ENCODE data around the gene FSCN2. TPM values are rescaled to one million over a fixed set of nuclear protein-coding genes. Genes with fewer than 3 reads are reported as not detected.

Gene FSCN2
- total RNA-seq, 1 experiment from 2014 or later, result 1.6 TPM

DNA sequence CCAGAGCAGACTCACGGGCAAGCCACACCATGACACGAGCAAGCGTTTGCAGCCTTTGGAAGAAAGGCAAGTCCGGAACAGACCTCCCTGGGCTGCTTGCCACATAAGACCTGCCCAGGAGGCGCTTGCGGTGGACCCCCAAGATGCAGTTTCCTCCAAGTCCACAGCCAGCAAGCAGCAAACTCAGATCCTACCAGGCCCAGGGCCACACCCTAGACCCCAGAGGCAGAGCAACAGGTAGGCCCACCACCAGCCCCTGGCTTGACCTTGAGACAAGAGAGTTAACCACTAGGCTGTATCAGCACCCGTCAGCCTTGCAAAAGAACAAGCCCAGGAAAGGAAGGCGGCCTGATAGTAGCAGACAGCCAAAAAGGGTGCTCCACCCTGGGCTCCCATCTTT is 21.6 kb downstream of the FSCN2 start:
- Histone ChIP-seq H2BK120ac (ENCODE audit: low read depth, low read length, poor library complexity, severe bottlenecking) (no peak overlapping the region), H2BK20ac (ENCODE audit: low read depth, low read length, poor library complexity, severe bottlenecking) (no peak overlapping the region), H3K79me2 (ENCODE audit: insufficient read depth, low read length) (peaks cover 2% of the 10 kb centered on the region; the same call in 1 of the 2 replicates), H3K14ac (ENCODE audit: insufficient read depth, low read length) (no peak overlapping the region), H4K5ac (ENCODE audit: insufficient read length, low read depth, low read length) (no peak overlapping the region), H2AK5ac (ENCODE audit: insufficient read length, low read length) (no peak overlapping the region), H3K9me3 (ENCODE audit: control insufficient read depth, low read depth, low read length) (no peaks in the 10 kb centered on the region), H3K4ac (ENCODE audit: low read depth, low read length) (no peak overlapping the region), H3K4me1 (ENCODE audit: insufficient read depth, low read length) (peaks cover 3% of the 10 kb centered on the region; the same call in 1 of the 2 replicates), H4K20me1 (ENCODE audit: control insufficient read depth, insufficient read depth, insufficient read length) (no peaks in the 10 kb centered on the region), H3K23me2 (ENCODE audit: insufficient read length, low read depth, low read length, poor library complexity, severe bottlenecking) (peaks cover 10% of the 10 kb centered on the region), H2BK5ac (ENCODE audit: insufficient read length, low read length) (no peak overlapping the region), H2AFZ (ENCODE audit: low read length) (no peak overlapping the region), H3K4me2 (ENCODE audit: insufficient read depth, insufficient read length, low read length) (no peak overlapping the region), H3K27ac (ENCODE audit: insufficient read length, low read depth, low read length) (no peak overlapping the region), H3K9ac (ENCODE audit: extremely low read depth, insufficient read length, low read length) (no peak overlapping the region), H3K18ac (ENCODE audit: insufficient read length, low read depth, low read length) (no peak overlapping the region), H3K23ac (ENCODE audit: insufficient read length, low read depth, low read length) (no peak overlapping the region), H4K91ac (ENCODE audit: insufficient read length, low read depth, low read length) (no peak overlapping the region), H3T11ph (ENCODE audit: low read length) (no peak overlapping the region), H3K79me1 (ENCODE audit: insufficient read depth, low read depth, low read length, poor library complexity, severe bottlenecking) (peaks cover 5% of the 10 kb centered on the region), H3K56ac (ENCODE audit: insufficient read length, low read depth, low read length) (no peak overlapping the region), H3K27me3 (ENCODE audit: insufficient read depth, low read length) (no peaks in the 10 kb centered on the region), H2BK12ac (ENCODE audit: insufficient read length, low read depth, low read length) (no peak overlapping the region), H2BK15ac (ENCODE audit: low read depth, low read length) (no peak overlapping the region), H4K8ac (replicated peaks; ENCODE audit: insufficient read length, low read depth, low read length) (no peak overlapping the region)
- TF ChIP-seq CTCF (conservative IDR thresholded peaks at IDR 0.05), result no peak
- H3K27ac Mint-ChIP-seq, result no peak overlapping the region; a peak in 1 of 7 replicates
- no CpG with 5 or more reads among the region's 8 CpGs for WGBS (ENCODE audit: extremely low coverage, insufficient read length, low lambda C conversion rate)
- peaks cover 18 to 57% (median 46%) of the 10 kb centered on the region in 3 experiments; a peak in 6 of 7 replicates for H3K36me3 Mint-ChIP-seq (ENCODE audit: insufficient read depth in 1 of 3, low read depth in 3 of 3)
- H3K27me3 Mint-ChIP-seq (ENCODE audit: low read depth), result no peaks in the 10 kb centered on the region
- peak overlapping the region; percentile 60 to 84; a peak in 4 of 5 replicates for H3K4me3 Mint-ChIP-seq
- peaks cover 16% of the 10 kb centered on the region in 2 experiments for H3K4me1 Mint-ChIP-seq
- no peaks in the 10 kb centered on the region; a peak in 1 of 5 replicates for H3K9me3 Mint-ChIP-seq
- DNase-seq, result no peak
